Fibroblast of skin of abdomen (primary cell): ENCODE data around the gene CACNA1C. TPM values are rescaled to one million over a fixed set of nuclear protein-coding genes. Genes with fewer than 3 reads are reported as not detected.

ENCODE experiments used
- DNase-seq: peaks from one replicate; pipeline ENCODE4 v3.0.0-alpha.2; 2013
- polyA plus RNA-seq, 2 experiments: library from polyadenylated mRNA; unstranded; fragments of 120-200 nt; gene quantifications; one replicate each; pipeline ENCODE4 v1.2.1, GENCODE V29; 2013; ENCODE audit not compliant: insufficient read length in 2 of 2

Gene CACNA1C
- 11.7 TPM for polyA plus RNA-seq (2013, experiment 1 of 2; ENCODE audit: insufficient read length)
- 10.3 TPM for polyA plus RNA-seq (2013, experiment 2 of 2; ENCODE audit: insufficient read length)

DNA sequence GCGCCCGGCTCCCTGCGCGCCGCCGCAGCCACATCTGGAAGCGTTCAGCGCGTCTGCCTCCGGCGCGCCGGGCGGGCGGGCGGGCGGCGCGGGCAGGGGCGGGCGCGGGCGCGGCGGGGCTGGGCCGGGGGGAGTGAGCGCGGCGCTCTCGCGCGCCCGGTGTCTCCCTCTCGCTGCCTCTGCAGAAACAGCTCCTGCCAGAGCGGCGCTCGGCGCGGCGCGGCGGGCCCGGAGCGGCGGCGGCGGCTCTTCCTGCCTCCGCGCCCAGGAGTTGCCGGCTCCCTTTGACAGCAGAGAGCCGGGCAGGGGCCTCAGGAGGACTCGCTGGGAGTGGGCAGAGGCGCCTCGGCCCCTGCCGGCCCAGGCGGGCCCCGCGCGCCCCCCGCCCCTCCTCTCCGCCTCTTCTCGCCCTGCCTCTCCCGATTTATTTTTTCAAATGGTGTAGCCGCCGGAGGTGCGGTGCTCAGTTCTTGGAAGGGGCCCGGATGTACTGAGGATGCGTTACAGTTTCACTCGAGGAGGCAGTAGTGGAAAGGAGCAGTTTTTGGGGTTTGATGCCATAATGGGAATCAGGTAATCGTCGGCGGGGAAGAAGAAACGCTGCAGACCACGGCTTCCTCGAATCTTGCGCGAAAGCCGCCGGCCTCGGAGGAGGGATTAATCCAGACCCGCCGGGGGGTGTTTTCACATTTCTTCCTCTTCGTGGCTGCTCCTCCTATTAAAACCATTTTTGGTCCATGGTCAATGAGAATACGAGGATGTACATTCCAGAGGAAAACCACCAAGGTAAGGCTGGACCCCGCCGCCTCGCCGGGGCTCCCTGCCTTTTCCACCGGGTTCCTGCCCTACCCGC, at the start of gene CACNA1C:
TSS of gene CACNA1C (plus strand) at position 162 of the 853 bp plus-strand sequence. CDS start at position 738, 576 bp downstream.
- peak; percentile 77 for DNase-seq

DNA sequence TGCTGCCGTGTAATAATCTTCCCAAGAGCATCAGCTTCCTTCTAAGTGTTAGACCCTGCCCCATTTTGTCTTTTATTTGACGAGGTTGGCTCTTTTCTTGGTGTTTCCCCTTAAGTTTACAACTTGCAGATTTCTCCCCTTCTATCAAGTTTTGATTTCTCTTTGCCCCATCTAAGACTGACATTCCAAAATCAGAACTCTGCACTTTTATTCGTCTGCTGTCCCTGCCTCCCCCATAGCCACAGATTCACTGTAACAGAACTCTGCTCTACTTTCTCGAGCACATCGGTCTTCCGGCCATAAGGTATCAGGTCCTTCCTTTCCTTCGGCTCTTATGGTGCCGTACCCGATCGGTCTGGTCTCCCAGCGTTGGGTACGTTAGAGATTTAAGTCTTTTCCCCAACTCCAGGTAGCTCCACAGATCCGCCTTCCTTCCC, 49.1 kb upstream of the CACNA1C start:
- no peak for DNase-seq

DNA sequence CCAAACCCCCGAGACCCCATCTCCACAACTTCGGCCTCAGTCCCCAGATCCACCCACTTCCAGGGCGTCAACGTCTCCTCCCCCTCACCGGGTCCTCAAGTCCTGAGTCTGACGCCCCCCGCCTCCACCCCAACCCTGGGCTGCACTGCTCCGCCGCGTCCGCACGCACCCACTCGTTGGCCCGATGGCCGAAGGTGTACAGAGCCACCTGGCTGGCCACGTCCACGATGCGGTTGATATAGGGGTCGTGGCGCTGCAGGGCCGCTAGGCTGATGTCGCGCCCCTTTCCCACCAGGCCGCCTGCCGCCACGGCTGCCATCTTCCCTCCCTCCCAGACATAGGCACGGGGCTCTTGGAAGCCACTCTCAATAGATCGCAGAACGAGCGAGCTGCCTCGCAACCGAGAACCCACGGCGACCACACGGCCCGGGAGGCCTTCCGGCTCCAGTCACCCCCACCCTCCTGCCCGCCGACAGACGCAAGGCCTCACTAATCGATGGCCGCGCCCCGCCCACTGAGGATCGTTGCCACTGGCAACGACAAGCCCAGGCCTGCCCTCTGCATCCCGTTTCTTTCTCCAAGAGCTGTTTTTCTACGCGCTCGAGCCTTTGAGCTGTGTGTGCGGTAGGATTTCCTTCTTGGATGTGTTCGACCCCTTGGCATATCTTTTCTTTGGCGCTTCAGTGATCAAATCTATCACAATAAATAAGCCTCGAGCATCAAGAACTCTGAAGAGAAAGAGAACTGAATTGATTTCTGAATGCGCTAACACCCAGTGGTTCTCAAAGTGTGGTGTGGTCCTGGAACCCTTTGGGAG, 48.5 kb upstream of the CACNA1C start, which contains the start of gene DCP1B:
TSS of gene DCP1B (minus strand) at position 345 of the 817 bp plus-strand sequence. CDS start at position 319, 26 bp downstream.
- peak; percentile 97 for DNase-seq

DNA sequence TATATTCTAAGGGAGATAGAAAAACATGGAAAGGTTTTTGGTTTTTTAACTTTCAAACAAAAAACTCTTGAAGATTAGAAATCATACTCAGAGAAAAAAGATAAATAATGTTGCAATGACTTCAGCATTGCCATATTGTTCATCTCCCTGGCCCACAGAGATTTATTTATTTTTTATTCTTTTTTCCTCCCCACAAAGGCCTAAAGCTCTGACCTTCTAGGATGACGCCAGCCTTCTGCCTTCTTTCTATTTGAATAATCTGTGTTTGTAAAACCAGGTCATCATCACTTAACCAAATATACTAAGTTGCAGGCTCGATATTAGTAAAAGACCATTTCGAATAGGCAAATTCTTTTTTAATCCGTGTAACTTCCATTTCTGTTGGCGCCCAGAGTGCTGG, 44.1 kb upstream of the CACNA1C start:
- no peak for DNase-seq

DNA sequence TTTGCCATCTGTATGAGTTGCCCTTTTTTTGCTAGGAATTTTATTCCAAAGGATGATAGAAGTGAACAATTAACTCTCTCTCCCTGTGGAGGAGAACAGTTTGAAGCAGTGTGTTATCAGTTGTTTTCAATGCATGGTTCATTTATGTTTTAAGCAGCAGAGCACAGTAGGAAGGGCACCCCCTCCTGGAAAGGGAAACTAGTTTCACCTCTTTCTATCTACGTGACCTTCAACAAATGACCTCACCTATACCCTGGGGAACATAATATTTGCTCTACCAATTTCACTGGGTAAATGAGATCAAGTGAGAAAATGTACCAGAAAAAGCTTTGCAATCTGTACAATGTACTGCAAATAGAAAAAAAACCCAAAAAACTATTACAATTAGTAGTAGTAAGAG, 43.2 kb upstream of the CACNA1C start:
- DNase-seq: no peak

DNA sequence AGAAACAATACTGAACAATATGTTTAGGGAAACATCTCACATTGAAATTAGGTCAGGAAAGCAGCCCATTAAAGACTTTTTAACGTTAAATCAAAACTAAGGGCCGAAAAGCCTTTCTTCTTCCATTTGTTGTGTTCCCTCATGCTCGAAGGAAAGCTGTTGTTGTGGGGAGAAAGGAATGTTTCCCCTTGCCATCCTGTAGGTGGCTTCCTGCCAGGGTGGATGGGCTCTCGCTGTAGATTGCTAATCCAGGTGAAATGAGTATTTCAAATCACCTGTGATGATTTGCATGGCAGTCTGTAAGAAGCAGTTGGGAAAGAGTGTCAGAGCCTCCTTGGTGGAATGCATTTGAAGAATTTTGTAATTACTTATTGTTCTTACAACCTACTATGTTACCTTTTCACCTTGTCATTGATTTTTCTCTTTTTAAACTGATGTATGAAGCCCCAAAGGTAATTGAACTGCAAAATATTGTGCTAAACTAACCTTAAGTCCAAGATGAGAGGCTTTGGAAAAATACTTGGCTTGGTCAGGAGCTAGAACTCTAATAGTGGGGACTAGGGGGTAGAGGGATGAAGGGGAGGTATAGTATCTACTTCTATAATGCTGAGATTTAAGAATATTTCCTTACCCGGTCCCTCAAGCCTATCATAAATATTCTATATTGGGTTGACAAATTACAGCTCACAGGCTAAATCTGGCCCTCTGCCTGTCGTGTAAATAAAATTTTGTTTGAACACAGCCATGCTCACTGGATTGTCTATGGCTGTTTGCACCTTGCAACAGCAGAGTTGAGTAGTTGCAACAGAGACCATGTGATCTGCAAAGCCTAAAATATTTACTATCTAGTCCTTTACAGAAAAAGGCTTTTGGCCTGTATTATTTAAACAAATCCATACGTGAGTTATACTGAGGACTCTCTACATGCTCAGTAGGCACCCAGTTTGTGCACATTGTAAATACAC, 40.9 kb upstream of the CACNA1C start:
- no peak for DNase-seq

DNA sequence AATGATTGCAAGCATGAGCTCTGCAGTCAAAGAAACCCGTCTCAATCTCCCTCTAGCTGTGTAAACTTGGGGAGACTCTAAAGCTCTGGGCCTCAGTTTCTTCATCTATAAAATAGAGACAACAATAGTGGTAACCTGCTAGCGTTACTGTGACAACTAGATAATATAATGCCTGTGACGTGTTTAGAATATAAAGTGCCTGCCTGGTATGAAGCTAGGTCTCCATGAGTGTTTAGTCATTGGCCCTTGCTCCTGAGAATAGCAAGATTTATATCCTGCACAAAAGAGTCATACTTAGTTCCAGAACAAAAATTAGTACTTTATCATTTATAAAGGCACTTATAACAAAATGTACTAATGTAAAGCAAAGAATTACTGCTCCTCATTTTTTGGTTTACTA, 39.7 kb upstream of the CACNA1C start:
- DNase-seq: no peak

DNA sequence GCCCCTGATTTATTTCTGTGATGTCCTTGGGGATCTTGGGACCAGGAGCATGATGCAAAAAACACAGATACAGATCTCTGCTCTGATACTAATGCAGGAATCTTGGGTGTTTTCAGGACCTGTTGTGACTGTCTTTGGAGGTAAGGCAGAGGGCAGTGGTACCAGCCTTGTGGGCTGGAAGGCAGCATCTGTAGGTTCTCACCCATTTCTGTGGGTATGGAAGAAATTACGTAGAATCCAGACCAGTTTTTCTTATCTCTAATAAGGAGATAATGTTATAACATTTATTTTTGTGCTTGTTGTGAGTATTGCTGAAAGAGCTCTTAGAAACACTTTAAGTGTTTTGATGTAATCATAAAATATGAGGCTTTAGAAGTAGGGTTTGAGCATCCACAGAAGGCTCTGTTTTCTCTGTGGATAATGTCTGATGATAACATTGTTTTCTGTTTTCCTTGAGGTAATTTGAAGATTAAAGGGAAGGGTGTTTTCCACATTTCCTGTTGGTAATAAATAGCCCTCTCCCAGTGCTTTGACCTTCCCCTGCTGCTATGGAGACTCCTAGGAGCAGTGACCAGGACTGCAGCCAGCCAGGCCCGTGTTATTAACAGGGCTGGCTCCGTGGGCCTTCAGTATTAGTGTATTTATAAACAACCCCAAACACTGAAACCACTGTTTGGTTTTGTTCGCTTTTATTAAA, 39.1 kb upstream of the CACNA1C start:
- DNase-seq: no peak

DNA sequence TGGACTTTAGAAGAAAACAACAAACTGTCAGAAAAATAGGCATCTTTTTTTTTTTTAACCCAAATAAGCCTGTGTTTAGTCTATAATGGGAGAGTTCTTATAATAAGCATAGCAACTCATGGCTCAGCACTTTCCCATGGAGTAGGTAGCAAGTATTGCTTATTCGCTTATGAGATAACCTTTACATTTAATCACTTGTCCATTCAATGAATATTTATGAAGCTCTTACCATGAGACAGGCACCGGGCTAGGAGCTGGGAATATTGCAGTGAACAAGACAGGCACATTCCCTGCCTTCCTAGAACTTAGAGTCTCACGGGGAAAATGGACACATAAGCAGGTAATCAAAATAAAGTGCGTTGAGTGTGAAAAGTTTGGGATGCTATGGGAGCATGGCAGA, 38.6 kb upstream of the CACNA1C start:
- no peak for DNase-seq

DNA sequence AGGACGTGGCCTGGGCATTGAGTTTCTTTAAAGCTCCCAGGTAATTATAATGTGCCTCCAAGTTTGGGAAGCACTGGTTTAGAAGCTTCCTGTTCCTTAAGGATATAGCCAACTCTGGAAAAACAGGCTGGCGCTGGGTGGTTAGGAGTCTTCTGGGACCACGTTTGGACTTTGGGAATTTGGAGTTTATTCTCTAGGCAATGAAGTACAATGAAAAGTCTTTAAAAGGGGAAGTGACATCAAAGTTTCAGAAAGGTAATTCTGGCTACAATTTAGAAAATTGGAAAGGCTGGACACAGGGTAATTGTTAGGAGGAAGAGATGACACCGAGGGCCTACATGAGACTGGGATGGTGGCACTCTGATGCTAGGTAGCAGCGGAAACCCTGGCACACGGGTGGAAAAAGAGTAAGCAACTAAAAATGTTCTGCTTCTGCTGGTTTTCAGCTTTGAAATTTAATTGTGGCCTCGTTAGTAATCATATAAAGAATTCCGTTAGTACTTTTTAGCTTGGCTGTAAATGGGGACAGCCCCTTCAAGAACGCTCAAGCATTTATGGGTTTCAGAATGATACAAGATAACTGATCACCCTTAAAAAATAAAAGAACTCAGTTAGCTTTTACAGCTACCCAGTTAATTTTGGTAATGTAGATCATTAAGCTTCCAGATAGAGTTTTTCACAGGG, 35.8 kb upstream of the CACNA1C start:
- no peak for DNase-seq

DNA sequence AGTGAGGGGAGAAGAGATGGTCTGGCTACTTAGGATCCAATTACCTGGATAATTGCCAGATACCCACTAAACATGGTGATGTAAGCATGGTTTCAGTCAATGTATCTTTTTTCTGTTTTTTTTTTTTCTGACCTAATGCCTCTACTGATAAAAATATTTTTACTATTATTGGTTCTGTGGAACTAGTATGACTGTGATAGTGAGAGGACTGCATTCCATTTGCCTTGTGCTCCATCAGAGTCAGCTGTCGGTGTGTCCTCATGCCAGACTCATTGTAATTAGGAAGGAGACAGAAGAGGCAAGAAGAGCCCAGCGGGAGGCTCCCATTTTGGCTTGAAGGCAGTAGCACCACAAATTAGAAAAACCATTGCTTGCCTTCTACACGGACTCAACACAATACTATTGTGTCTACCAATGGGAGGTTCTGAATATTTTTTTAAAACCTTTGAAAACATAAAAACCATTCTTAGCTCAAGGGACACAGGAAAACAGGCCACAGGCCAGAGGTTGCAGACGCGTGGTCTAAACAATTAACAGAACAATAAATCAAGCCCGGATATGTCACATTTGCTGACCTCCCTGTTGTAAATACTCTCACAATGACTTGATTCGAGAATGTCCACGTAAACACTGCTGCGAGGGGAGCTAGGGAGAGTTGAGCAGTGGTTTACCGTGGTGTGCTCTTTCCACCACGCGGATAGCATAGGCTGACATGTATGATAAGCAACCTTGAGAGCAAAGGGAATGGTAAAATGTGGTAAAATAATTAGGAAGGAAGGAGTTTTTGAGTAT, 35.0 kb upstream of the CACNA1C start:
- DNase-seq: no peak

DNA sequence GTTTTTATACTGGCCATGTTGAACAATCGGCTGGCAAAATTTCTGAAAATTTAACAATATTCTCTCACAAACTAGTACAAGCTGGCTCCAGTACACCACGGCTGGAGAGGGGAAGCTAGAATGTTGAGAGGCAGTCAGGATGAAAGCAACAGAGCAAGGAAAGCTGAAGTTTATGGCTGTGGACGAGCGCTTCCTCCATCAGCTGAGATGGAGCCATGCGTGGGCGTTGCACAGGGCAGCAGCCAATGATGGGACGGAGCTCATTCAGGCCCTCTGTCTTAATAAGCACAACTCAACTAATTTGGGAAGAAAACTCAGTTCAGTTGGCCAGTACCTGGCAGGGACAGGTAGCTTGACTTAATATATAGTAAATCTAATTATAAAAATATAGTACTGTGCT, 34.4 kb upstream of the CACNA1C start:
- no peak for DNase-seq

DNA sequence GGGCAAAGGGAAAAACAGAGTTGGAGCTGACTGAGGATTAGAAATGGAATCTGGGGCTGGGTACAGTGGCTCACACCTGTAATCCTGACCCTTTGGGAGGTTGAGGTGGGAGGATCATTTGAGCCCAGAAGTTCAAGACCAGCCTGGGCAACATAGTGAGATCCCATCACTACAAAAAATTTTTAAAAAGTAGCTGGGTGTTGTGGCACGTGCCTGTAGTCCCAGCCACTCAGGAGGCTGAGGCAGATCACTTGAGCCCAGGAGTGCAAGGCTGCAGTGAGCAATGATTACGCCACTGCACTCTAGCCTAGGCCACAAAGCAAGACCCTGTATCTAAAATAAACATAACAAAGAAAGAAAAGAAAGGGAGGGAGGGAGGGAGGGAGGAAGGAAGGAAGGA, 33.7 kb upstream of the CACNA1C start:
- DNase-seq: no peak

DNA sequence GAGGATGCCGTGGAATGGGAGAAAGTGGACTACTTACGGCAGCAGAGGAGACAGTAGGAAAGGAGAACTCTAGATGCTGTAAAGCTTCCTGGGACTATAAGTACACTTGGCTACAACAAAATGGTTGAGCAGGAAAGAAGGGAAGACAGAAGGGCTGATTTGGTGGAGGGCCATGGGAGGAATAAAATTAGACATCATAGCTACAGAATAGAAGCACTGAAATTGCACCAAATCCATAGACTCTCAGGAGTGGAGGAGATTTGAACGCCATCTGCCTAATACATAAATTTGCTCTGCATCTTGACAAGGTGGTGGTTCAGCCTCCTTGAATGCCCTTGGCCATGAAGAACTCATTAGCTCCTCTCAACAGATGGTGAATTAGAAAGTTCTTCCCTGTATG, 32.3 kb upstream of the CACNA1C start:
- no peak for DNase-seq

DNA sequence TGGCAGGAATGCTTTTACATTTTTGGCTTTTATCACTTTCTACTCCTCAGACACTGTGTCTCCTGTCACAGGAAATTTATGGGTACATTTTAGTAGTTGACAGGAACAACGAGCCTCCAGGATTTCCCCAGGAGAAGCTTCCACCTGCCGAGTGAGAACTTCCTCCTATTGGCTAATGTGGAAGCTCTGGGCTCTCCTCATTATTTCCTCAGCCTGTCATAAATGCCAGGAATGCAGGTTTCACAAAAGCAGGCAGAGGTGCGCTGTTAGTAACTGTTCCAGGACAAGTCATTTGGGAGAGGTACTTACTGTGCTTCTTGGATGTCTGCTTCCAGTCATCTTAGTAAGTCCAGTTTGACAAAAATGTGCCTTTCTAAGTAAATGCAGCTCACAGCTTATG, 29.4 kb upstream of the CACNA1C start:
- no peak for DNase-seq

DNA sequence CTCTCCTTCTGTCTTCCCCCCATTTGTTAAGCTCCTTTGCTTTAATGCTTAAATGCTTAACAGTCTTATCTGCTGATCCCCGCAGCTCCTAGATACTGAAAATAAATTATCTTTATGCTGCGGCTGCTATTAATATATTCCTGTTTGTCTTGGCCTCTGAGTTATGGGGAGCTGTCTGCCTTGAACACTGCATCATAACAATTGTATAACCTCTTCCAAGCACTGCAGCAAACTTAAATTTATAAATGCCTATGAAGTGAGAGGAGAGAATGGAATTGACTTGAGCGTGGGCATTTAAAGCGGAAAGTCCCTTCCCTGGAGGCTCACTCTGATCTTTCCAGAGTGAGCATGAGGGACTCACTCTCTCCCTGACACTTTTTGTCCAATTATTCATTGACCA, 25.4 kb upstream of the CACNA1C start:
- no peak for DNase-seq

DNA sequence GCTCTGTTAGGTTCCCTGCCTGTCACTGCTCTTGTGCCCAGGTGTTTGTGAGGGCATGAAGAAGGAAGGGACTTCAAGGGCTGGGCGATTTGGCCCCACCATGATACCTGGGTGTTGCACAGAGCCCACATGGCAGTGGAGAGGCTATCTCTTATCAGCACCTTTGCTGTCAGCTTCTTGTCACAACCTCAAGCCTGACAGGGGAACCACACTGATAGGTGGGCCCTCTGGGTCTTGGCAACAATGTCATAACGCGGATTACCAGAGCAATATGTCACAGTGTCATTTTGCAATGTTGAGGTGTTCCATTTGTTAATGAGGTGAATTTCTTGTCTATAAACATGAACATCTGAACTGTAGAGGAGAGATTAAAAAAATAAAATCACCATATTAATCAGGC, 22.9 kb upstream of the CACNA1C start:
- no peak for DNase-seq

DNA sequence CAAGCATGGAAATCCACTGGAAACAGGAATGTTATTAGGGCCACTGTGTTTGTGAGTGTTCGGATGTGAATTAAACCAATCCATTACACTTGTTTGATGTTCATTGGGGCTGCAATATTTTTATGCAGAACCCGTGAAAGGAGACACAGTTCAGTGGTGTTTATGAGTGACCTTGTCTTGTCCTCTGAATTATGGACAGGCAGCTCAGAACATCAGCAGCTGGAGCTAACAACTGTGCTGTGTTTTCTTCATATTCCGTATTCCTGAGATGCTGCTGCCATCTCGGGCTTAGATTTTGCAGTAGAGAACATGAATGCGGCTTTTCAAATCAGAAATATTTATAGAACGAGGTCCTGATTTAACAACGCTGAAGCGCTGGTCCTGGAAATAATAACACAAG, 20.3 kb upstream of the CACNA1C start:
- DNase-seq: no peak

DNA sequence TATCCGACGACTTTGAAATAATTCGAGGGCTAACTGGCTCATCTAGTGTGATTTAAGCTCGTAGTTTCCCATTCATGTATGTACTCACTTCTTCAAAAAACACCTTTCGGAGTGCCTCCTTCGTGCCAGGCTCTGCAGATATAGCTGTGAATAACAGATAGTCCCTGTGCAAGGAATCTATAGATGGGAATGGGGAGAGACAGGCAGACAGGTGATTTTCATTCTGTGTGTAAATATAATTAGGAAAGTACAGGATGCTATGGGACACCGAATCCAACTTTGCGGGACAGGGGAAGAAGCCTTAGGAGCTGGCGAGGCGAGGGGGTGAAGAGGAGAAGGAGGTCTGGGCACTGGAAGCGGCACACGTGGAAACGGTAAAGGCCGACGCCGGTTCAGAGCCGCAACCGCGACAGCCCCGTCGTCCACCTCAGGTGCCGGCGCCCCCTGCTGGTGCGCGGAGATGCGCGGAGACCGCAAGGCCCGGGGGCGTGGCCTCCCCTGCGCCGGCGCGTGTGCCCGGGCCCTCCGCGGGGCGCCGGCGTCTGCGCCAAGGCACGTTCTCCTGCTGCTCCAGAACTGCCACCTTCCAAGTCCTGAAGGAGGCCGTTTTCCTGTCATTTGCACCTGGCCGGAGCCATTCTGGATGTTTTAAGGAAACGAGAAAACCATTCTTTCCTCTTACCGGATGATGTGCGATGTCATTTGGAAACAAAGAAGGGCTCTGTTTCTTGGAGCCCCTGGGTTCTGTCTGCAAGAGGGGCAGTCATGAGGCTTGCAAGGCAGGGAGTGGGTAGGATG, 18.0 kb upstream of the CACNA1C start:
- DNase-seq: peak; percentile 73
